ENCODE results near the gene DMRTC1B. TPM values are rescaled to one million over a fixed set of nuclear protein-coding genes. Genes with fewer than 3 reads are reported as not detected.
"Not testable (repeated sequence)": the region's sequence is repeated elsewhere in the genome, so short reads cannot be mapped to it uniquely, and the experiment has no call there.

DMRTC1B gene
- total and polyA plus RNA-seq, 2 donors (not counting 3 experiments of a cell fraction or from before 2014, with no cell fraction given): not detected

GRCh38 chrX:72808110-72808509, 31.4 kb downstream of the DMRTC1B start, which contains the start of gene FAM236D:
Gene FAM236D (minus strand): TSS chrX:72808210. CDS start chrX:72808110, 100 bp downstream.
- H4K20me1 ChIP-seq (replicated peaks; ENCODE audit: control insufficient read depth, extremely low read depth, insufficient read depth, low read length); H3K9ac ChIP-seq (replicated peaks; ENCODE audit: extremely low read depth, insufficient read depth, low read length); H3K79me2 ChIP-seq (ENCODE audit: control insufficient read depth, insufficient read depth, low read length); H3K27ac ChIP-seq (ENCODE audit: insufficient read depth, low read depth, low read length); H3K27me3 ChIP-seq (ENCODE audit: control insufficient read depth in 2 of 2, insufficient read depth in 2 of 2, low read length in 2 of 2); H3K9me1 ChIP-seq (replicated peaks; ENCODE audit: control insufficient read depth, extremely low read depth, insufficient read depth, low read length); H3K36me3 ChIP-seq (ENCODE audit: control insufficient read depth in 2 of 2, extremely low read depth in 1 of 2, insufficient read depth in 2 of 2, low read length in 2 of 2); BruUV-seq (replicated peaks); FAIRE-seq; H3K4me3 ChIP-seq (replicated peaks in 1 of 3; ENCODE audit: insufficient read depth in 1 of 3, low read depth in 1 of 3, low read length in 3 of 3); CTCF ChIA-PET; H2AFZ ChIP-seq (ENCODE audit: low read depth, low read length); H3K9me3 ChIP-seq (replicated peaks; ENCODE audit: control insufficient read depth, insufficient read depth, low read length); H3K4me1 ChIP-seq (ENCODE audit: control insufficient read depth, extremely low read depth, insufficient read depth, low read length); H3K4me2 ChIP-seq (ENCODE audit: insufficient read depth, low read length); intact Hi-C loops (cut with micrococcal nuclease); DNase-seq (ENCODE audit: low read depth, low spot score); dilution Hi-C loops (cut with MboI; ENCODE audit: extremely low pct_ligation_motif_present, low sequenced_read_pairs); POLR2A ChIA-PET: not testable (repeated sequence)

DNA sequence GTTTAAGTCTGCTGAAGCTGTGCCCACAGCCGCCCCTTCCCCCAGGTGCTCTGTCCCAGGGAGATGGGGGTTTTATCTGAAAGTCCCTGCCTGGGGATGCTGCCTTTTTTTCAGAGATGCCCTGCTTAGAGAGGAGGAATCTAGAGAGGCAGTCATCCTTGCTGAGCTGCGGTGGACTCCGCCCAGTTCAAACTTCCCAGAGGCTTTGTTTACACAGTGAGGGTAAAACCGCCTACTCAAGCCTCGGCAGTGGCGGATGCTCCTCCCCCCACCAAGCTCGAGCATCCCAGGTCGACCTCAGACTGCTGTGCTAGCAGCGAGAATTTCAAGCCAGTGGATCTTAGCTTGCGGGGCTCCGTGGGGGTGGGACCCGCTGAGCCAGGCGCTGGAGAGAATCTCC, 54.0 kb downstream of the DMRTC1B start:
- CTCF ChIA-PET; H3K4me1 ChIP-seq (ENCODE audit: control insufficient read depth, extremely low read depth, insufficient read depth, low read length); H2AFZ ChIP-seq (ENCODE audit: low read depth, low read length); DNase-seq (ENCODE audit: low read depth, low spot score); FAIRE-seq; H3K9ac ChIP-seq (replicated peaks; ENCODE audit: extremely low read depth, insufficient read depth, low read length); H3K9me3 ChIP-seq (replicated peaks; ENCODE audit: control insufficient read depth, insufficient read depth, low read length); BruUV-seq (replicated peaks); intact Hi-C loops (cut with micrococcal nuclease); H3K79me2 ChIP-seq (ENCODE audit: control insufficient read depth, insufficient read depth, low read length); H3K9me1 ChIP-seq (replicated peaks; ENCODE audit: control insufficient read depth, extremely low read depth, insufficient read depth, low read length); H3K36me3 ChIP-seq (ENCODE audit: control insufficient read depth in 2 of 2, extremely low read depth in 1 of 2, insufficient read depth in 2 of 2, low read length in 2 of 2); H3K4me2 ChIP-seq (ENCODE audit: insufficient read depth, low read length); POLR2A ChIA-PET; dilution Hi-C loops (cut with MboI; ENCODE audit: extremely low pct_ligation_motif_present, low sequenced_read_pairs); H3K4me3 ChIP-seq (replicated peaks in 1 of 3; ENCODE audit: insufficient read depth in 1 of 3, low read depth in 1 of 3, low read length in 3 of 3); H4K20me1 ChIP-seq (replicated peaks; ENCODE audit: control insufficient read depth, extremely low read depth, insufficient read depth, low read length); H3K27ac ChIP-seq (ENCODE audit: insufficient read depth, low read depth, low read length); H3K27me3 ChIP-seq (ENCODE audit: control insufficient read depth in 2 of 2, insufficient read depth in 2 of 2, low read length in 2 of 2): not testable (repeated sequence)

- H3K27me3 ChIP-seq (ENCODE audit: control insufficient read depth in 2 of 2, insufficient read depth in 2 of 2, low read length in 2 of 2); POLR2A ChIA-PET; BruUV-seq (replicated peaks); H3K4me3 ChIP-seq (replicated peaks in 1 of 3; ENCODE audit: insufficient read depth in 1 of 3, low read depth in 1 of 3, low read length in 3 of 3); H3K79me2 ChIP-seq (ENCODE audit: control insufficient read depth, insufficient read depth, low read length); H3K9me1 ChIP-seq (replicated peaks; ENCODE audit: control insufficient read depth, extremely low read depth, insufficient read depth, low read length); H2AFZ ChIP-seq (ENCODE audit: low read depth, low read length); DNase-seq (ENCODE audit: low read depth, low spot score); H3K4me2 ChIP-seq (ENCODE audit: insufficient read depth, low read length); intact Hi-C loops (cut with micrococcal nuclease); dilution Hi-C loops (cut with MboI; ENCODE audit: extremely low pct_ligation_motif_present, low sequenced_read_pairs); H4K20me1 ChIP-seq (replicated peaks; ENCODE audit: control insufficient read depth, extremely low read depth, insufficient read depth, low read length); CTCF ChIA-PET; H3K36me3 ChIP-seq (ENCODE audit: control insufficient read depth in 2 of 2, extremely low read depth in 1 of 2, insufficient read depth in 2 of 2, low read length in 2 of 2); H3K9ac ChIP-seq (replicated peaks; ENCODE audit: extremely low read depth, insufficient read depth, low read length); H3K4me1 ChIP-seq (ENCODE audit: control insufficient read depth, extremely low read depth, insufficient read depth, low read length); H3K27ac ChIP-seq (ENCODE audit: insufficient read depth, low read depth, low read length); FAIRE-seq; H3K9me3 ChIP-seq (replicated peaks; ENCODE audit: control insufficient read depth, insufficient read depth, low read length): not testable (repeated sequence)
Observed at GRCh38 chrX:72837532-72837931, 60.8 kb downstream of the DMRTC1B start.

- intact Hi-C loops (cut with micrococcal nuclease); H3K4me2 ChIP-seq (ENCODE audit: insufficient read depth, low read length); H3K79me2 ChIP-seq (ENCODE audit: control insufficient read depth, insufficient read depth, low read length); H3K4me3 ChIP-seq (replicated peaks in 1 of 3; ENCODE audit: insufficient read depth in 1 of 3, low read depth in 1 of 3, low read length in 3 of 3); H3K27ac ChIP-seq (ENCODE audit: insufficient read depth, low read depth, low read length); CTCF ChIA-PET; H3K9me3 ChIP-seq (replicated peaks; ENCODE audit: control insufficient read depth, insufficient read depth, low read length); dilution Hi-C loops (cut with MboI; ENCODE audit: extremely low pct_ligation_motif_present, low sequenced_read_pairs); H3K36me3 ChIP-seq (ENCODE audit: control insufficient read depth in 2 of 2, extremely low read depth in 1 of 2, insufficient read depth in 2 of 2, low read length in 2 of 2); H3K9ac ChIP-seq (replicated peaks; ENCODE audit: extremely low read depth, insufficient read depth, low read length); POLR2A ChIA-PET; H3K9me1 ChIP-seq (replicated peaks; ENCODE audit: control insufficient read depth, extremely low read depth, insufficient read depth, low read length); BruUV-seq (replicated peaks); H3K27me3 ChIP-seq (ENCODE audit: control insufficient read depth in 2 of 2, insufficient read depth in 2 of 2, low read length in 2 of 2); H2AFZ ChIP-seq (ENCODE audit: low read depth, low read length); H3K4me1 ChIP-seq (ENCODE audit: control insufficient read depth, extremely low read depth, insufficient read depth, low read length); H4K20me1 ChIP-seq (replicated peaks; ENCODE audit: control insufficient read depth, extremely low read depth, insufficient read depth, low read length); DNase-seq (ENCODE audit: low read depth, low spot score): not testable (repeated sequence)
- FAIRE-seq: peak; percentile 90
Observed at GRCh38 chrX:72882898-72883297, 106.2 kb downstream of the DMRTC1B start.
